ENCODE measurements around the gene TLX2. TPM values are rescaled to one million over a fixed set of nuclear protein-coding genes. Genes with fewer than 3 reads are reported as not detected.

Gene TLX2
- total and polyA plus RNA-seq, 2 of the 13 experiments (the other 11 are each of a cell fraction or from before 2014, with no cell fraction given) = 0.05 to 0.20 TPM

GRCh38 chr2:74526649-74527230, 12.5 kb downstream of the TLX2 start:
- Histone ChIP-seq H3K4me2 (ENCODE audit: low read depth, low read length) (peak overlapping the region; percentile 100), H3K9me3 (ENCODE audit: low read length) (no peaks in the 10 kb centered on the region), H3K4me1 (ENCODE audit: insufficient read depth, low read length) (peaks cover 64% of the 10 kb centered on the region), H3K36me3 (replicated peaks in 1 of 2; ENCODE audit: control insufficient read depth in 1 of 2, insufficient read depth in 2 of 2, low read length in 2 of 2) (peaks cover 21 to 40% of the 10 kb centered on the region in 2 experiments), H3K9ac (ENCODE audit: insufficient read depth, low read depth, low read length) (no peak overlapping the region), H4K20me1 (ENCODE audit: insufficient read depth, low read length) (no peaks in the 10 kb centered on the region), H2AFZ (ENCODE audit: low read length) (no peak overlapping the region), H3K27ac (ENCODE audit: extremely low read length, insufficient read depth, low read length) (peak overlapping the region; percentile 11), H3K79me2 (ENCODE audit: insufficient read depth, low read length) (peaks cover 50% of the 10 kb centered on the region), H3K4me3 (replicated peaks in 1 of 3; ENCODE audit: insufficient read depth in 1 of 3, low read depth in 2 of 3, low read length in 3 of 3) (no peak overlapping the region), H3K27me3 (ENCODE audit: control insufficient read depth in 1 of 2, insufficient read depth in 2 of 2, low read length in 2 of 2) (no peaks in the 10 kb centered on the region; a peak in 1 of 5 replicates)
- no peak for DNase-seq (ENCODE audit: low spot score)
- intact Hi-C loops (cut with micrococcal nuclease; ENCODE audit: unreplicated experiment) (no loop called here), in situ Hi-C loops (cut with HindIII; ENCODE audit: extremely low pct_ligation_motif_present, low pct_unique_long_range_greater_than_20kb) (no loop called here)
- no peak for ATAC-seq
- no peak for FAIRE-seq
- no peak for TF ChIP-seq MEIS1 (CRISPR knock-in tag; IDR thresholded peaks at IDR 0.05; ENCODE audit: borderline replicate concordance)
- peak; percentile 97 for TF ChIP-seq ZNF317 (CRISPR knock-in tag; IDR thresholded peaks at IDR 0.05)
- CTCF ChIA-PET (ENCODE audit: low intra/inter-chr PET ratio, low total read pairs) = no interaction called here
- WGBS (ENCODE audit: low lambda C conversion rate) = 98% methylated on average over 11 of the region's 11 CpGs
- no TSS peak for BruUV-seq (replicated peaks)
- POLR2A ChIA-PET = interaction anchor here (0.6 to 5.4 kb wide), 20 partner anchors 9 to 406 kb away, joined by 3 to 135 read pairs (median 6); partner anchors contain the start of genes CCDC142, INO80B, LBX2 and MRPL53

GRCh38 chr2:74527741-74528140, 13.5 kb downstream of the TLX2 start:
- 93% methylated on average over 9 of the region's 9 CpGs for WGBS (ENCODE audit: low lambda C conversion rate)
- H2AFZ ChIP-seq (ENCODE audit: low read length) = no peak overlapping the region
- BruUV-seq (replicated peaks) = TSS peak; percentile 49
- peaks cover 69% of the 10 kb centered on the region for H3K4me1 ChIP-seq (ENCODE audit: insufficient read depth, low read length)
- no peaks in the 10 kb centered on the region for H4K20me1 ChIP-seq (ENCODE audit: insufficient read depth, low read length)
- intact Hi-C loops (cut with micrococcal nuclease; ENCODE audit: unreplicated experiment) (loop anchor here (2.0 kb wide), 1 partner anchor 69 kb away; the partner anchor contains the start of gene WBP1), in situ Hi-C loops (cut with HindIII; ENCODE audit: extremely low pct_ligation_motif_present, low pct_unique_long_range_greater_than_20kb) (no loop called here)
- peaks cover 50% of the 10 kb centered on the region for H3K79me2 ChIP-seq (ENCODE audit: insufficient read depth, low read length)
- peak overlapping the region; percentile 99; the same call in 1 of the 2 replicates for H3K9ac ChIP-seq (ENCODE audit: insufficient read depth, low read depth, low read length)
- no peaks in the 10 kb centered on the region for H3K9me3 ChIP-seq (ENCODE audit: low read length)
- ChIA-PET POLR2A (interaction anchor here (2.5 to 5.9 kb wide), 4 partner anchors 23 to 88 kb away, joined by 9 to 135 read pairs (median 84); partner anchors contain the start of genes CCDC142, LBX2, PCGF1 and TTC31), CTCF (ENCODE audit: low intra/inter-chr PET ratio, low total read pairs) (no interaction called here)
- H3K27me3 ChIP-seq (ENCODE audit: control insufficient read depth in 1 of 2, insufficient read depth in 2 of 2, low read length in 2 of 2) = no peaks in the 10 kb centered on the region; a peak in 1 of 5 replicates
- ATAC-seq (no peak), FAIRE-seq (no peak), DNase-seq (ENCODE audit: low spot score) (no peak)
- H3K4me2 ChIP-seq (ENCODE audit: low read depth, low read length) = peak overlapping the region; percentile 94
- H3K27ac ChIP-seq (ENCODE audit: extremely low read length, insufficient read depth, low read length) = peak overlapping the region; percentile 95
- peaks cover 23 to 37% of the 10 kb centered on the region in 2 experiments for H3K36me3 ChIP-seq (replicated peaks in 1 of 2; ENCODE audit: control insufficient read depth in 1 of 2, insufficient read depth in 2 of 2, low read length in 2 of 2)
- H3K4me3 ChIP-seq (replicated peaks in 1 of 3; ENCODE audit: insufficient read depth in 1 of 3, low read depth in 2 of 3, low read length in 3 of 3) = peak overlapping the region; percentile 84 to 100 (median 100); a peak in 2 of 6 replicates
- TF ChIP-seq TCF7 (IDR thresholded peaks at IDR 0.05; ENCODE audit: low read depth) = no peak
- TF ChIP-seq ARID3A (IDR thresholded peaks at IDR 0.05; ENCODE audit: low read depth, low read length) = no peak
- TF ChIP-seq TOE1 (CRISPR knock-in tag; IDR thresholded peaks at IDR 0.05) = no peak
- no peak for TF ChIP-seq NCOR1 (IDR thresholded peaks at IDR 0.05; ENCODE audit: borderline replicate concordance, low read length)
- no peak for TF ChIP-seq IRF2 (CRISPR knock-in tag; IDR thresholded peaks at IDR 0.05)
- no peak for TF ChIP-seq MYNN (CRISPR knock-in tag; IDR thresholded peaks at IDR 0.05; ENCODE audit: low read depth)
- no peak for TF ChIP-seq XBP1 (CRISPR knock-in tag; IDR thresholded peaks at IDR 0.05)
- no peak for TF ChIP-seq ZSCAN20 (CRISPR knock-in tag; IDR thresholded peaks at IDR 0.05; ENCODE audit: borderline replicate concordance)
- TF ChIP-seq ZFP90 (CRISPR knock-in tag; IDR thresholded peaks at IDR 0.05; ENCODE audit: borderline replicate concordance) = no peak
- TF ChIP-seq MATR3 (CRISPR knock-in tag; IDR thresholded peaks at IDR 0.05) = no peak

Data from HepG2 (cell line).